GM19467 (cell line): ENCODE measurements around the gene TXNRD1.
A peak's percentile ranks its signal among the peaks of the same experiment; 100 is the strongest.

Source experiments
- ATAC-seq: cut with Tn5 transposase; IDR thresholded peaks from one replicate; pipeline ENCODE4 v1.9.1; 2021; ENCODE audit warnings: mild to moderate bottlenecking, moderate library complexity; ENCODE audit not compliant: unreplicated experiment

TXNRD1 gene

DNA sequence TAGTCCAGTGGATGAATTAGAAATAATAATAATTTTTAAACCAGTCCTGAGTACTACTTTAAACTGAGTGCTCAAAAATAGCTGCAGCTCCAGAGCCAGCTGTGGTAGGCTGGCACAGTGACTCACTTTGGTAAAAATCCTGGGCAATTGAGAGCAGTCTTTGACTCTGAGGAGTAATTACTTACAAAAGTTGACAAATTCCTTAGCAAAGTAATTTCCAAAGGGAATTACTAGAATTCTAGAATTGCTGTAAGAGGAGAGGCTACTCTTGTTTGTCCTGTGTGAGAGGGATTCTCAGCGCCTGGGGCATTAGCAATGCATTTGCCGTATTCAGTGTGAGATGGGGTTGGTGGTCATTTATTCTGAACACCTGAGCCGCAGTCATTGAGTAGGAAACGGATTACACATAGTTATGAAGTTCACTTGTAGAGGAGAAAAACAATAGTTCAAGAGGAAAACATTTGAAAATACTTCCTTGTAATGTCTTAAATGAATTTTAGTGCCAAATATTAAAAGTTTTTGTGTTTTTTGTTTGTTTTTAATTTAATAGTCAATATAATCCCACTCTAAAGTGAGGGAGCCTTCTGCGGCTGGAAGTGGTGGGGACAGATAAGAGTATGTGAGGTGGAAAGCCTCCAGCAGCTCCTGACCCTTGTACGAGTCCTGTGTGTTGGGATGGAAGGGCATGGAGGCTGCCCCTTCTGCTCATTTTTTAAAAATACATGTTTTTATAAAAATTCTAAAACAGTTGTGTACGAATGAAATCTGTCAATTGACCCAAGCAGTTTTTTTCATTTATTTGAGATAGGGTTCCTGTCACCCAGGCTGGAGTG is 129.9 kb downstream of the TXNRD1 start:
- no peak for ATAC-seq

DNA sequence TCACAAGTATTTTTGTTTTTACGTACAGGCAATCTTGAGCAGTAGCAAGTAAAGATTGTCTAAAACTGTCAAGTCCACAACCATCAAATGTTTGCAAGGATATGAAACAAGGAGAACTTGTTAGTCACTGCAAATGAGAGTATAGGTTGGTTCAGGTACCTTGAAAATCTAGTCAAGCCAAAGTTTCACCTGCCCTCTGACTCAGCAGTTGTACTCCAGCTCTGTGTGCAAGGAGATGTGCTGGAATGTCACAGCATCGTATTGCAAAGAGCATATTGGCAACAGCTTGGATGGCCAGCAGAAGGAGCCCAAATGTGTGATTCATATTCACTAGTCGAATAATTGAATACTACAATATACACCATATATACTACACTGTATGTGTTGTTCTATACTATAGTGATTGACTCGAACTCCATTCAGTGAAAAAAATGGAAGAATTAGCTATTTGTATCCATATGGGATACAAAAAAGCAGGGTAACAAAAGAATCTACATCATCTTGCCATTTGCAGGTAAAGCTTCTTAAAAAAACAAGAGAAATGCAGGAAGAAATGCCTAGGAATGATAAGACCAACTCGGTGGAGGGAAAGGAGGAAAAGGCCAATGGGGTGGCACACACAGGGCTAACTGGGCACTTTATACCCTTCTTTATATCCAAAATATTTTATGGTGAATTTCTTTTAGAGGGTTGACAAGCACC is 131.9 kb downstream of the TXNRD1 start:
- ATAC-seq: no peak

DNA sequence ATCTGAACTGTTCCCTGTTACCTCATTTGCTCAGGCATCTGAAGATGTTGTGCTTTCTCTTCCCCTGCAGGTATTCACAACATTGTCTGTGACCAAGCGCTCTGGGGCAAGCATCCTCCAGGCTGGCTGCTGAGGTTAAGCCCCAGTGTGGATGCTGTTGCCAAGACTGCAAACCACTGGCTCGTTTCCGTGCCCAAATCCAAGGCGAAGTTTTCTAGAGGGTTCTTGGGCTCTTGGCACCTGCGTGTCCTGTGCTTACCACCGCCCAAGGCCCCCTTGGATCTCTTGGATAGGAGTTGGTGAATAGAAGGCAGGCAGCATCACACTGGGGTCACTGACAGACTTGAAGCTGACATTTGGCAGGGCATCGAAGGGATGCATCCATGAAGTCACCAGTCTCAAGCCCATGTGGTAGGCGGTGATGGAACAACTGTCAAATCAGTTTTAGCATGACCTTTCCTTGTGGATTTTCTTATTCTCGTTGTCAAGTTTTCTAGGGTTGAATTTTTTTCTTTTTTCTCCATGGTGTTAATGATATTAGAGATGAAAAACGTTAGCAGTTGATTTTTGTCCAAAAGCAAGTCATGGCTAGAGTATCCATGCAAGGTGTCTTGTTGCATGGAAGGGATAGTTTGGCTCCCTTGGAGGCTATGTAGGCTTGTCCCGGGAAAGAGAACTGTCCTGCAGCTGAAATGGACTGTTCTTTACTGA is 132.9 kb downstream of the TXNRD1 start:
- ATAC-seq: no peak

DNA sequence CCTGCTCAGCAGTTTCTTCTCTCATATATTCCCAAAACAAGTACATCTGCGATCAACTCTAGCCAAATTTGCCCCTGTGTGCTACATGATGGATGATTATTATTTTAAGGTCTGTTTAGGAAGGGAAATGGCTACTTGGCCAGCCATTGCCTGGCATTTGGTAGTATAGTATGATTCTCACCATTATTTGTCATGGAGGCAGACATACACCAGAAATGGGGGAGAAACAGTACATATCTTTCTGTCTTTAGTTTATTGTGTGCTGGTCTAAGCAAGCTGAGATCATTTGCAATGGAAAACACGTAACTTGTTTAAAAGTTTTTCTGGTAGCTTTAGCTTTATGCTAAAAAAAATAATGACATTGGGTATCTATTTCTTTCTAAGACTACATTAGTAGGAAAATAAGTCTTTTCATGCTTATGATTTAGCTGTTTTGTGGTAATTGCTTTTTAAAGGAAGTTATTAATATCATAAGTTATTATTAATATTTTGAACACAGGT is 133.5 kb downstream of the TXNRD1 start:
- no peak for ATAC-seq

DNA sequence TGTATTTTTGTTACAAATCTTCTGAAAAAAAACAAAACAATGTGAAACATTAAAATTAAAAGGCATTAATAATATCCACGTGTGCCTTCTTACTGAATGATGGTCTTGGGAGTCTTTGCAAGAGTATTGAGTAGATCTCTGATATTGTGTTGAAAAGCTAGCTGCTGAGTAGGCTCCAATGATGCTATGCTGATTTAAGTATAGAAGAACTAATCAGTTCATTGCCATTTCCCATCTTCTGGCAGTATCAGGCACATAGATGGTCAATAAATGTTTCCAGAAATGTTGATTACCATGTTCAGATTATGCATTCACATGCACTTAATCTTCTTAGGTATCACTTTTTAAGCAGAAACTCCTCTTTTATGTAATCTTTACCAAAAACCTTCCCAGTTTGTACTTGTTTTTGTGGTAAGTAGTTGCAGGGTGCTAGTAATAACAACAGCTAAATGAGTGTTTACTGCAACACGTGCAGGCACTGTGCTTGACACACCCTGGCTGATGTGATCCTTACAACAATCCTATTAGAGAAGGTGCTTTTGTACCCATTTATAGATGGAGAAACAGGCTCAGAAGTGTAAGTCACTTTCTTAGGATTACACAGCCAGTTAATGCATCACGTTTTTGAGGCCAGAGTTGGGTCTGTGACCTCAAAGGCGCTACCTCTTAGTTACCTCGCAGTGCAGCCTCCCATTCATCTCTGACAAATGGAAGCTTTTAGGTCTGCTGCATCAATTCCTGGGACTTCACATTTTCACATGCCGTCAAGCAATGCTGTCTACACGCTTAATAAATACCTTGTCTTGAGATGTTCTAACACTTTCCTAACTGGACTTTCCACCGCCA is 134.9 kb downstream of the TXNRD1 start:
- no peak for ATAC-seq

DNA sequence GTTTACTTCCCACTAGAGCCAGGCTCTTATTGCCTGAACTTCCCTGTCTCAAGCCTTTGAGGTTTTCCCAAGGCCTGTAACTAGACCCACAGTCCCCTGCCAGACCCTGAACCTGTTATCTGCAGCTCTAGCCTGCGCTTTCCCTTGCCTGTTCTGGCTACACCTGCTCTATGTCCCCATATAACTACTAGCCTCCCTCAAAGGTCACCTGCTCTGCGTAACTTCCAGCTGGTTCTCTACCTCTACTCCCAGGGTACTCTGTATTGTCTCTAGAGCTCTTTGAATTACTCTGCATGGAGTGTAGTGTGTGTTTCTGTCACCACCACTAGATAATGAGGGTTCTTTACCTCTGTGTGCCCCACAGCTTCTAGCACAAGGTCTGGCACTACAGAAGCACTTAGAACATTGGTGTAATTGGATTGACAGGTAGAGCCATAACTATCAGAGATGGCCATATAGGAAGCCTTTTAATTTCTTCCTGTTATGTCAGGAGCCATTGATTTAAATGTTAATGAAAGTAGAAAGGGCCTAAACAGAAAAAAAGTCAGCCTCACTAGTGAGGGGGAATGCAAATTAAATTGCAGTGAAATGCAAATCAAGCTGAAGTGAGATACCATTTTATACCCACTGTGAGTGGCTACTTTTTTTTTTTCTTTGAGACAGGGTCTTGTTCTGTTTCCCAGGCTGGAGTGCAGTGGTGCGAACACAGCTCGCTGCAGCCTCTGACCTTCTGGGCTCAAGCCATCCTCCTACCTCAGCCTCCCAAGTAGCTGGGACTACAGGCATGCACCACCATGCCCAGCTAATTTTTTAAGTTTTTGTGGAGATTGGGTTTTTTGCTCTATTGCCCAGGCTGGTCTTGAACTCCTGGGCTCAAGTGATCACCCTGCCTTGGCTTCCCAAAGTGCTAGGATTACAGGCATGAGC is 135.7 kb downstream of the TXNRD1 start:
- ATAC-seq: no peak

DNA sequence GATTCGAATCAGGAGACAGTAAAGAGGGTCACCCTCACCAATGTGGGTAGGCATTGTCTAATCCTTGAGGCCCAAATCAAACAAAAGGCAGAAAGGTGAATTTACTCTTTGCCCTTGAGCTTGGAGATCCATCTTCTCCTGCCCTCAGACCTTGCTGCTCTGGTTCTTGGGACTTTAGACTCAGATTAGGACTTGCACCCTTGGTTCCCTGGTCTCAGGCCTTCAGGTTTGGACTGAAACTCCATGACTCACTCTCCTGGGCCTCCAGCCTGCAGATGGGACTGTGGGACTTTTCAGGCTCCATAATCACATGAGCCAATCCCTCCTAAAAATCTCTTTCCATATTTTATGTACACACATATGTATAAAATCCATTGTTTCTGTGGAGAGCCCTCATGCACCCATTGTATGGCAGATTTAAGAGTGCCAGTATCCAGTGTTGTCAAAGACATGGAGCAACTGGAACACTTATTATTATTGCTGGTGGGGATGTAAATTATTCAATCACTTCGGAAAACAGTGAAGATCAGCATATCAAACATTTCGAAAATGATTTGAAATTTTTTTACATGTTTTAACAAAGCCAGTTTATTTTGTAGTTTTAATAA is 136.6 kb downstream of the TXNRD1 start:
- ATAC-seq: no peak

DNA sequence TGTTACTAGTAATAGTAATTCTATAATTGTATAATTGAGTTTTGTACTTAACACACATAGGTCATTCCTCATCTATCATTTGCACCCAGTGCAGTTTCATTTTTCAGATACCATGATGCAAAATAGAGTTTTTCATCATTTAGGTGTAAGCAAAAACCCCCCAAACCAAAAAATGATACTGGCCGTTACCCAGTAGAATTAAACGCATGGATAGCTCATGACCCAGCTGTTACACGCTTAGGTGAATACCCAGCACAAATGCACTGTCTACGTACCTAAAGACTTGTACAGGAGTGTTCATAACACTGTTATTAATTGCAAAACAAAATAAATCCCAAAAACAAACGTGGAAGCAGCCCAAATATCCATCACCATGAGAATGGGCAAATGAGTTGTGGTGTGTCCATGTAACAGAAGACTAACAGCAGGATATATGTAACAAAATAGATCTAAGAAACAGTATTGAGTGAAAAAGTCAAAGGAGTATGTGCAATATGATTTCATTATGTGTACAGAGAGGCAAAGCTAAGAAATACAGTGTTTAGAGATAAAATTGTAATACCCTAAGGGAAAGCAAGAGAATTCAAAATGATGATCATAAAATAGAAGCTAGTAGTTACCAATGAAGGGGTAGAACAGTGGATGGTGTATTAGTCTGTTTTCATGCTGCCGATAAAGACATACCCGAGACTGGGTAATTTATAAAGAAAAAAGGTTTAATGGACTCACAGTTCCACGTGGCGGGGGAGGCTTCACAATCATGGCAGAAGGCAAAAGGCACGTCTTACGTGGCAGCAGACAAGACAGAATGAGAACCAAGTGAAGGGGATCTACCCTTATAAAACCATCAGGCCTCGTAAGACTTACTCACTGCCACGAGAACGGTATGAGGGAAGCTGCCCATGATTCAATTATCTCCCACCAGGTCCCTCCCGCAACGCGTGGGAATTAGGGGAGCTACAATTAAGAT is 137.7 kb downstream of the TXNRD1 start:
- ATAC-seq: no peak

DNA sequence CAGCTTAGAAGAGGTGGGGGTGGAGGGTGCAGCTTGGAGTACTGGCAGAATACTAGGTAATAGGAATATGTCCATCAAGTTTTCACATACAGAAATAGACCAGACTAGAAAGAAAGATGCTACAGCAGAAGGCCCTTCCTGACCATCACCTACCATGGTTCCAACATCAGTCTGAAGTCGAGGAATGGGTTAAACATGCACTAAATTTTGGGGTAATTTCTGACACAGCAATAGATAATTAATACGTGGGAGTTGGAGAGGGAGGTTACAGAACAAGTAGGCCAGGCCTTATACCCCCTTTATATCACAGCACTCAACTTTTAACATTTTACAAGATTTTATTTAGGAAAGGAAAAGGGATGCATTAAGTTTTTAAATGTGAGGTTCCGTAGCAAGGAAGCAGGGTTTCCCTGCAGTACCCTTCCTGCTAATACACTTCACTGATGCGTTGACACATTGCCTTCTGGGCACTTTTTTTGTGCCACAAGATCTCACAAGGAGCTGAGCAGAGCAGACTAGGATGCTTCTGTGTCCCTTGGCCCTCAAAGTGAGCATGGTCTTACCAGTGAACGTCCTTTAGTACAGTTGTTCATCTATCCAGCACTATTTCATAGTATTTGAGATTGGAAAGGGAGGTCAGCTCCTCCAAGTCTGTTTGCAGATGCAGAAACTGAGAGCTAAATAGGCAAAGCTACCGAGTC is 138.7 kb downstream of the TXNRD1 start:
- no peak for ATAC-seq

DNA sequence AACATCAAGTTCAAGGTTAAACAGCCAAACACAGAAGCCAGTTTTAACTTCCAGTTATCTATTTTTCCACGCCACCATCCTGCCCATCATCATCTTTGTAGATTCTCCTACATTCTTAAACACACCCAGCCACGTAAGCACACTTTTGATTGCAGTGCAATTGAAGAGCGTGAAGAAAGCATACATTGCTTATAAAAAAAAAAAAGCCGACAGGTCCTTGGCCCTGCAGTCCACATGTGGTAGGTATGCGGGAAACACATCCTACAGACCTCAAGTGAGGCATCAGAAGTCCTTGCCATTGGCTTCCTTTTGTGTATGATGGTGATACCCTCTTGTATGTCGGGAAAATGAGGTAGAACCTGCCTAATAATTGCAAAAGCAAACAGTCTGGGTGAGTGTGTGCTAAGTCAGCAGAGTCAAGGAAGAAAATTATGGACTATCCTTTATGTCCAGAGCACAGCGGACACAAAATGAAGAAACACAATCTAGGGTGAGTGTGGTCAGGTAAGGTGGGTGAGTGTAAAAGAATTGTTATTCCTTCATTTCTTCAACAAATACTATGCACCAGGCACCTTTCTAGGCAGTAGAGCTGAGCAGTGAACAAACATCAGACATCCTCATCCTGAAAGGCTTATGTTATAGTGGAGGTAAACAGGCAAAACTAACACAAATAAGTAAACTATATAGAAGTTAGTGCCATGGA is 139.4 kb downstream of the TXNRD1 start:
- ATAC-seq: no peak

DNA sequence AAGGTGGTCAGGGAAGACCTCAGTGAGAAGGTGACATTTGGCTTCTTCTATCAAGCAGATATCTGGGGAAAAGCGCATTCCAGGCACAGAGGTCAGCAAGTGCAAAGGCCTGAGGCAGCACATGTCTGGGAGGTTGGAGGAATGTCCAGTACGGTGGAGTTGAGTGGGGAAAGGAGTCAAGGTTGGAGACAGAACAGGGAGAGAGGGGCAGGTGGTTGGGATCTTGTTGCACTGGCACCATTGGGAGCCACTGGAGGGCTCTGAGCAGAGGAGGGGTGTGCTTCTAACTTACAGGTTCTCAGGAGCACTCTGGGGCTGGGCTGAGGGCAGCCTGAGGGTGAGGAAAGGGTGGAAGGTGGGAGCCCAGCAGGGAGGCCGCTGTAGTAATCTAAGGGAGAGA is 140.1 kb downstream of the TXNRD1 start:
- no peak for ATAC-seq

DNA sequence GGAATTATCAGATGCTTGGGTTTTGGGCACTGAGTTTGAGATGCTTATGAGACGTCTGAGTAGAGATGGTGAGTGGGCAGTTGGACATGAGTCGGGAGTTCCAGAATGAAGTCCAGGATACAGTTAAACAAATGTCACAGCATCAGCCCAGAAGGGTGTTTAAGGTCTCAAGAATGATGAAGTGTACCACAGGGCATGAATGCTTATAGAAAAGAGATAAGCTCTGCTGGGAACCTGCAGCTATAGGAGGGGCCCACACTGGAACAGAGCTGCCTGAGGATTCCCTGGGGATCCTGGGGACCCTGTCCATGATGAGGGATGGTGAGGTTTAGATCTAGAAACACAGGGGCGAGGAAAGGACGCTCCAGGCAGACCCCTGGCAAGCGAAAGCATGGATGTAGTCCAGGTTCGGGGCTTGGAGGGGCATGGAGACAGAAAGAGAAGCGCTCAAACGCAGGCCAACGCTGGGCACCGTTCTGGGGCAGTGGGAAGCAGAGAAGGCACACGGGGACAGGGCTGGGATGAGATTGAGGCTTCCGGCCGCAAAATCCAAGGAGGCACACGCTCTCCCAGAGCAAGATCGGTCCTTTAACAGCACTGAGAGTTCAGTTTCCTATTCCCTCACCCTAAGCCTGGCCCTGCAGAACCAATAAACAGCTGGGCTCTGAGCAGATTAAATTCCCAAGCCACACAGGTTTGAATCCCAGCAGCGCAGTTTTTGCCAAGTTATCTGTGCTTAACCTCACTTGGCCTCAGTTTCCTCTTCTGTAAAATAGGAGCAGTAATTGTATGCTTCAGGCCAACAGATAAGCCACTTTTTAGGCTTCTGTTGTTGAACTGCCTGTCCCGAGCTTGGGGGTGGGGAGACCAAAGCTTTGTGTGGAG is 140.9 kb downstream of the TXNRD1 start:
- no peak for ATAC-seq

DNA sequence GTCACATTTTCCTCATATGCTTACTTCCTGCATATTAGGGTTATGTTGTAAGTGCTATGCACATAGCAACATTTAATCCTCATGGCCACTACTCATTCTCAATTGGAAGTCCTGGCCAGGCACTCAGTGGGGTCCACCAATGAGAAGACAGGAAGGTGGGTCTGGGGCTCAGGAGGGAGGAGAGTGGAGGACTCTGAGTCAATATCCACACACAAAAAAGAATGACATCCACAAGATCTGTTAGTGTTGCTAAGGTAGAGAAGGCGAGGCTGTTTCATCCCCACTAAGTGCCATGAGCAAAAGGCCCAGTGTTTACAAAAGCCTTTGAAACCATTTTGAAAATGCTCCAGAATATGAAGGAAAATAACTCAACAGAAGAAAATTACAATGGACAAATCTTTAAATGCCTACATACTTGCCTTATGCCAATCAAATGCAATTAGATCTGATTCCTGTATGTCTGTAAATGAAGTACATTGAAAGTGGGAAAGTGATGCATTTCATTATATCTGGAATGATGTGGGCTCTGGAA is 141.9 kb downstream of the TXNRD1 start:
- no peak for ATAC-seq

DNA sequence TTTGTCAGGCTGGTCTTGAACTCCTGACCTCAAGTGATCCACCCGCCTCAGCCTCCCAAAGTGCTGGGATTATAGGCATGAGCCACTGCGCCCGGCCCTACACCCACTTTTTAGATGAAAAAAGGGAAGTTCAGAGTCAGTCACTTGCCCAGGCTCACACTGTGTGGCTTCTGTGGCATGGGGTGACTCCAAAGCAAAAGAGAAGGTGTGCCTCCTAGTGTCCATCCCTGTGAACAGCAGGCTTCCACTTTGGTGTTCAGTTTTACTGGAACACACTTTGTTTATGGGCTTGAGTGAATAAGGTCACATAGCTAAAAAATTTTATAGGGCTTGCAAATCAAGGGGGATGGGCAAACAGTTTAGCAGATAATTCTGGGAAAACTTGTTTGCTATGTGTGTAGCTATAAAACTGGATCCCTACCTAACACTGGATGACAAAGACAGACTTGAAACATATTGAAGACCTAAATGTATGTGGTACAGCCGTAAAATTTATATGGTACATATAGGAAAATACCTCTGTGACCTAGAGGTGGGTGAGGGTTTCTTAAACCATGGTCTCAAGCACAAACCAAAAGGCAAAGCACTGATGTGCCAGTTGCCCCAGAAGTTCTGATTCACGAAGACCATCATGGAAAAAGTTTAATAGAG is 142.9 kb downstream of the TXNRD1 start:
- ATAC-seq: peak; percentile 55

DNA sequence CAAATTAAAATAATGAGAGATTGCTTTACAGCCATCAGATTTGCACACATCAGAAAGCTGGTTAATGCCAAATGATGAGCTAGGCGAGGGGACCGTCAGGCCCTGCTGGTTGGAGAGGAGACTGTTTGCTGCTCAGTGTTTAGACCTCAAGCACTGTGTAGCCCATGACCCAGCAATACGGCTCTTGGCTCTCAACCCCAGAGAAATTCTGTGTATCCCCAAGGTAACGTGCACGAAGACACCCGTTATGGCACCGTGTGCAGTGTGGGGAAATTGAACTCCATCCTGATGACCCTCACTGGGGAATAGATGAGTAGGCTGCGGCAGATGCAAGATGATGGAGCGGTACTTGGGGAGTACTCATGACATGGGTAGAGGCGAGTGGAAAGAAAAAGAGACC is 143.6 kb downstream of the TXNRD1 start:
- no peak for ATAC-seq
